ENCODE measurements around the gene MEGF6.

MEGF6 gene

DNA sequence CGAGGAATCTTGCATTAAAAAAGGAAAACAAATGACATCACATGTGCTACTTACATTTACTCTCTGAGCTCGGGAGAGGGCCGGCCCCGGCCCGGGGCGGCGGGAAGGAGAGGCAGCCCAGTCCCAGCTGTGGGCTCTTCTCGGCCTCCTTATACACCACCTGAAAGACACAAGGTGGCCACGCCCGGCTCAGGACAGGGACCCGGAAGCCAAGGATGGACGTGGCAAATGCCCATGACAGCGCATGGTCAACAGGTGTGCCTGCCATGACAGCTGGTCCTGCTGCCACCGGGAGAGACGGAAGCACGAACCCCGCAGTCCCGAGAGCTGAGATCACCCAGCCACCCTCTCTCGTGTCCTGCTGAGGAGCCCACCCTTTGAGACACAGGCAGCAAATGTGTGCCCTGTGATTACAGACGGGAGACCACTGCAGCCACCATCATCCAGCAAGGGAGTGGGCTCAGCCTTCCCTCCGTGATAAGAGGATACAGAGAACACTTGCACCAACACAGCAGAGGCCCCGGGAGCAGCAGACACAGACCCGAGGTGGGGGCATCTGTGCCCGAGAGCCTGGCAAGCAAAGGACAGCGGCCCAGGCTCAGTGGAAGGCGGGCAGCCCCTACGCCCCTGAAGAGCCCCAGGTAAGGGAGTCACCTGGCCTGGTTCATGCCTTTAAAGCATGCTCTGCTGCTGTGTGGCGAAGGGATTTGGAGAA is 22.2 kb upstream of the MEGF6 start:
- TF ChIP-seq ZNF70 (CRISPR knock-in tag; IDR thresholded peaks at IDR 0.05) (no peak), OSR1 (CRISPR knock-in tag; IDR thresholded peaks at IDR 0.05) (no peak), ZFP3 (CRISPR knock-in tag; IDR thresholded peaks at IDR 0.05) (no peak), TOX (CRISPR knock-in tag; IDR thresholded peaks at IDR 0.05; ENCODE audit: borderline replicate concordance) (no peak), ESRRG (CRISPR knock-in tag; IDR thresholded peaks at IDR 0.05) (no peak), ZFP30 (CRISPR knock-in tag; IDR thresholded peaks at IDR 0.05) (no peak), RARB (CRISPR knock-in tag; IDR thresholded peaks at IDR 0.05) (no peak), BACH2 (CRISPR knock-in tag; IDR thresholded peaks at IDR 0.05; ENCODE audit: borderline replicate concordance) (no peak), ARNTL (CRISPR knock-in tag; IDR thresholded peaks at IDR 0.05; ENCODE audit: borderline replicate concordance, low read depth) (no peak), SNAI2 (CRISPR knock-in tag; IDR thresholded peaks at IDR 0.05) (no peak), TCF4 (CRISPR knock-in tag; IDR thresholded peaks at IDR 0.05; ENCODE audit: borderline replicate concordance) (no peak), ZNF8 (CRISPR knock-in tag; IDR thresholded peaks at IDR 0.05) (no peak), GLIS3 (CRISPR knock-in tag; IDR thresholded peaks at IDR 0.05) (no peak), CSDC2 (CRISPR knock-in tag; IDR thresholded peaks at IDR 0.05) (no peak)
- TF ChIP-seq, protein P1, sequence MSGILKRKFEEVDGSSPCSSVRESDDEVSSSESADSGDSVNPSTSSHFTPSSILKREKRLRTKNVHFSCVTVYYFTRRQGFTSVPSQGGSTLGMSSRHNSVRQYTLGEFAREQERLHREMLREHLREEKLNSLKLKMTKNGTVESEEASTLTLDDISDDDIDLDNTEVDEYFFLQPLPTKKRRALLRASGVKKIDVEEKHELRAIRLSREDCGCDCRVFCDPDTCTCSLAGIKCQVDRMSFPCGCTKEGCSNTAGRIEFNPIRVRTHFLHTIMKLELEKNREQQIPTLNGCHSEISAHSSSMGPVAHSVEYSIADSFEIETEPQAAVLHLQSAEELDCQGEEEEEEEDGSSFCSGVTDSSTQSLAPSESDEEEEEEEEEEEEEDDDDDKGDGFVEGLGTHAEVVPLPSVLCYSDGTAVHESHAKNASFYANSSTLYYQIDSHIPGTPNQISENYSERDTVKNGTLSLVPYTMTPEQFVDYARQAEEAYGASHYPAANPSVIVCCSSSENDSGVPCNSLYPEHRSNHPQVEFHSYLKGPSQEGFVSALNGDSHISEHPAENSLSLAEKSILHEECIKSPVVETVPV (CRISPR knock-in tag; IDR thresholded peaks at IDR 0.05), result no peak
- TF ChIP-seq, protein P2, sequence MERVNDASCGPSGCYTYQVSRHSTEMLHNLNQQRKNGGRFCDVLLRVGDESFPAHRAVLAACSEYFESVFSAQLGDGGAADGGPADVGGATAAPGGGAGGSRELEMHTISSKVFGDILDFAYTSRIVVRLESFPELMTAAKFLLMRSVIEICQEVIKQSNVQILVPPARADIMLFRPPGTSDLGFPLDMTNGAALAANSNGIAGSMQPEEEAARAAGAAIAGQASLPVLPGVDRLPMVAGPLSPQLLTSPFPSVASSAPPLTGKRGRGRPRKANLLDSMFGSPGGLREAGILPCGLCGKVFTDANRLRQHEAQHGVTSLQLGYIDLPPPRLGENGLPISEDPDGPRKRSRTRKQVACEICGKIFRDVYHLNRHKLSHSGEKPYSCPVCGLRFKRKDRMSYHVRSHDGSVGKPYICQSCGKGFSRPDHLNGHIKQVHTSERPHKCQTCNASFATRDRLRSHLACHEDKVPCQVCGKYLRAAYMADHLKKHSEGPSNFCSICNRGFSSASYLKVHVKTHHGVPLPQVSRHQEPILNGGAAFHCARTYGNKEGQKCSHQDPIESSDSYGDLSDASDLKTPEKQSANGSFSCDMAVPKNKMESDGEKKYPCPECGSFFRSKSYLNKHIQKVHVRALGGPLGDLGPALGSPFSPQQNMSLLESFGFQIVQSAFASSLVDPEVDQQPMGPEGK (CRISPR knock-in tag; IDR thresholded peaks at IDR 0.05; ENCODE audit: borderline replicate concordance), result no peak
- TF ChIP-seq, protein P3, sequence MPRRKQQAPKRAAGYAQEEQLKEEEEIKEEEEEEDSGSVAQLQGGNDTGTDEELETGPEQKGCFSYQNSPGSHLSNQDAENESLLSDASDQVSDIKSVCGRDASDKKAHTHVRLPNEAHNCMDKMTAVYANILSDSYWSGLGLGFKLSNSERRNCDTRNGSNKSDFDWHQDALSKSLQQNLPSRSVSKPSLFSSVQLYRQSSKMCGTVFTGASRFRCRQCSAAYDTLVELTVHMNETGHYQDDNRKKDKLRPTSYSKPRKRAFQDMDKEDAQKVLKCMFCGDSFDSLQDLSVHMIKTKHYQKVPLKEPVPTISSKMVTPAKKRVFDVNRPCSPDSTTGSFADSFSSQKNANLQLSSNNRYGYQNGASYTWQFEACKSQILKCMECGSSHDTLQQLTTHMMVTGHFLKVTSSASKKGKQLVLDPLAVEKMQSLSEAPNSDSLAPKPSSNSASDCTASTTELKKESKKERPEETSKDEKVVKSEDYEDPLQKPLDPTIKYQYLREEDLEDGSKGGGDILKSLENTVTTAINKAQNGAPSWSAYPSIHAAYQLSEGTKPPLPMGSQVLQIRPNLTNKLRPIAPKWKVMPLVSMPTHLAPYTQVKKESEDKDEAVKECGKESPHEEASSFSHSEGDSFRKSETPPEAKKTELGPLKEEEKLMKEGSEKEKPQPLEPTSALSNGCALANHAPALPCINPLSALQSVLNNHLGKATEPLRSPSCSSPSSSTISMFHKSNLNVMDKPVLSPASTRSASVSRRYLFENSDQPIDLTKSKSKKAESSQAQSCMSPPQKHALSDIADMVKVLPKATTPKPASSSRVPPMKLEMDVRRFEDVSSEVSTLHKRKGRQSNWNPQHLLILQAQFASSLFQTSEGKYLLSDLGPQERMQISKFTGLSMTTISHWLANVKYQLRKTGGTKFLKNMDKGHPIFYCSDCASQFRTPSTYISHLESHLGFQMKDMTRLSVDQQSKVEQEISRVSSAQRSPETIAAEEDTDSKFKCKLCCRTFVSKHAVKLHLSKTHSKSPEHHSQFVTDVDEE (CRISPR knock-in tag; IDR thresholded peaks at IDR 0.05), result no peak
- TF ChIP-seq, protein P4, sequence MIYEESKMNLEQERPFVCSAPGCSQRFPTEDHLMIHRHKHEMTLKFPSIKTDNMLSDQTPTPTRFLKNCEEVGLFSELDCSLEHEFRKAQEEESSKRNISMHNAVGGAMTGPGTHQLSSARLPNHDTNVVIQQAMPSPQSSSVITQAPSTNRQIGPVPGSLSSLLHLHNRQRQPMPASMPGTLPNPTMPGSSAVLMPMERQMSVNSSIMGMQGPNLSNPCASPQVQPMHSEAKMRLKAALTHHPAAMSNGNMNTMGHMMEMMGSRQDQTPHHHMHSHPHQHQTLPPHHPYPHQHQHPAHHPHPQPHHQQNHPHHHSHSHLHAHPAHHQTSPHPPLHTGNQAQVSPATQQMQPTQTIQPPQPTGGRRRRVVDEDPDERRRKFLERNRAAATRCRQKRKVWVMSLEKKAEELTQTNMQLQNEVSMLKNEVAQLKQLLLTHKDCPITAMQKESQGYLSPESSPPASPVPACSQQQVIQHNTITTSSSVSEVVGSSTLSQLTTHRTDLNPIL (CRISPR knock-in tag; IDR thresholded peaks at IDR 0.05; ENCODE audit: low read depth), result no peak

DNA sequence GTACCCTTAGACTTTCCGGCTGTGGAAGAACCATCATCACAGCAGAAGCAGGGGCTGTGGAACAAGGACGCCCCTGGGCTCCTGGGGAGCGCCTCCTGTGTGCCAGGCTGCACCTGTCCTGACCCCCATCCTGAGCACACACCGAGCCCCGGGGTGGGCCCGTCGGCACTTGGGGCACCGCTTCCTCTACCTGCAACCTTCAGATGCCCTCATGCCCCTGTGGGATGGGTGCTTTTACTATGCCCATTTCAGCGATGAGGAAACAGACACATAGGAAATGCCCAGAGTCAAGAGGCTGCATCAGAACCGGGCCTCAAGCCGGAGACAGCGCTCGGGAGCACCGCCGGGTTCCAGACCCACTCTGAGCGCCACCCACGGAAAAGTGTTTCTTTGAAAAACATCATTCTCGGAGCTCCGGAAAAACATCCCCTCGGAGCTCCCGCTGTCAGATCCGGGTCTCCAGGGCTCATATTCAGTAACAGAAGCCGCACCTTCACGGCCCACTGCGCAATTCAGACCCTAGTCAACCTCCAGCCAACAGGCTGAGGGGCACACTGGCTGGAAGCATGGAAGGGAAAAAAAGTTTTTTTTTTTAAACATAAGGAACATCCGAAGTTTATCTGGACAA is 21.5 kb upstream of the MEGF6 start:
- ATAC-seq, result no peak
- no peak for TF ChIP-seq ARNTL (CRISPR knock-in tag; IDR thresholded peaks at IDR 0.05; ENCODE audit: borderline replicate concordance, low read depth)
- no peak for TF ChIP-seq ZC3H10 (CRISPR knock-in tag; IDR thresholded peaks at IDR 0.05)

More for the DNA sequence above, 22.2 kb upstream of the MEGF6 start:
- no peak for ATAC-seq

DNA sequence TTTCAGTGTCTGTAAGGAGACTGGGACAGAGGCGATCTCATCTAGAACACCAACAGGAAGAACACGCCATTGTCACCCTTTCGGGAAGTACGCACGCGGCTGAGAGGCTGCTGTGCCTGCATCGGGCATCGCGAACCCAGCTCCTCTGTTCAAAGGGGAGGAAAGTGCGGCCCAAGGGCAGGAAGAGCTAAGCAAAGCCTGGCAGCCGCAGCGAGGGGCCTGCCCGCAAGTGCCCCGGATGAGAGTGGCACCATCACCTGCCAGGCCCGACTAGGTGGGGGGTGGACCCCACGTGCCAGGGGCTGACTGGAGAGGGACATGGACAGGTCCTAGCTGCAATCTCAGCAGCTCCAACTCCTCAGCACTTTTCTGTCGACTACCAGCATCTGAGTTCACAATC is 21.0 kb upstream of the MEGF6 start:
- TF ChIP-seq OSR1 (CRISPR knock-in tag; IDR thresholded peaks at IDR 0.05), result no peak
- no peak for TF ChIP-seq ARNTL (CRISPR knock-in tag; IDR thresholded peaks at IDR 0.05; ENCODE audit: borderline replicate concordance, low read depth)
- no peak for TF ChIP-seq ZNF565 (CRISPR knock-in tag; conservative IDR thresholded peaks at IDR 0.05; ENCODE audit: low read depth)
- no peak for TF ChIP-seq ZNF8 (CRISPR knock-in tag; IDR thresholded peaks at IDR 0.05)
- no peak for TF ChIP-seq ZFP3 (CRISPR knock-in tag; IDR thresholded peaks at IDR 0.05)
- no peak for ATAC-seq

Data from SK-N-SH treated with all-trans-retinoic acid at 6 μM for 48 hours (cell line).